ENCODE results near the gene GRK2. TPM values are rescaled to one million over a fixed set of nuclear protein-coding genes. Genes with fewer than 3 reads are reported as not detected.

Gene GRK2
- total RNA-seq, 1 donor from 2014 or later = 100 TPM

DNA sequence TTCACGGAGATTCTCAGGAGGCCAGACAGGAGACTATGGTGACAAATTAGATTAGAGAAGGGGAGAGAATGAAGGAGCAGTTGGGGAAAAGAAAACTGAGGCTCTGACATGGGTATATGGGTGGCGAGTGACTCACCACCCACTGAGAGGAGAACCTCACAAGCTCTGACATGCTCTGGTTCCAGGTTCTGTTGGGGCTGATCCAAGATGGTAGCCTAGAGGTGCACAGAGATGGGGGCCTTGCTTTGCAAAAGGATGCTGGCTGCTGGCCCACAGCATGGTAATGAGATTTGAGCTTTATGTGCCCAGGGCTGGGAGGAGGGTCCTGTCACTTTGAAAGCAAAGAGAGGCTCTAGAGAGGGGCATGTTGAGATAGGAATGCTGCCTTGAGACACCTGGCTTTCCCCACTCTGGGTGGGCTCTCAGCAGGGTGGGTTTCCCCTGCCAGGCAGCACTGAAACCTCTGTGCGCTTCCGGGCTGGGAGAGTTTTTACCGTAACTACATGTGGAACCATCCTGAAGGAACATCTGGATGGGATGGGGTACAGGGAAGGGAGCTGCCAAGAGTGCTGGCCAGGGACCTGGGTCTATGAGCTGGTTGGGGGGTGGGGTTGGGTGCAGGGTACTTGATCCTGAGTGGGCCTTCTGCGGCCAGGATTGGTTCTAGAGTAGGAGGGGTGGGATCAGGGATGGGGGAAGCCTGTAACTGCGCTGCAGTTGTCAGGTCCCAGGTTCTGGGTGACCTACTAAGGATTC is 1.2 kb upstream of the GRK2 start:
- H3K27me3 ChIP-seq = no peaks in the 10 kb centered on the region
- peaks cover 80% of the 10 kb centered on the region for H3K4me1 ChIP-seq
- H3K27ac ChIP-seq = peak overlapping the region; percentile 91
- H3K9me3 ChIP-seq = no peaks in the 10 kb centered on the region
- intact Hi-C loops (cut with DNase I) = no loop called here
- H3K4me3 ChIP-seq = no peak overlapping the region
- TF ChIP-seq, protein P1, sequence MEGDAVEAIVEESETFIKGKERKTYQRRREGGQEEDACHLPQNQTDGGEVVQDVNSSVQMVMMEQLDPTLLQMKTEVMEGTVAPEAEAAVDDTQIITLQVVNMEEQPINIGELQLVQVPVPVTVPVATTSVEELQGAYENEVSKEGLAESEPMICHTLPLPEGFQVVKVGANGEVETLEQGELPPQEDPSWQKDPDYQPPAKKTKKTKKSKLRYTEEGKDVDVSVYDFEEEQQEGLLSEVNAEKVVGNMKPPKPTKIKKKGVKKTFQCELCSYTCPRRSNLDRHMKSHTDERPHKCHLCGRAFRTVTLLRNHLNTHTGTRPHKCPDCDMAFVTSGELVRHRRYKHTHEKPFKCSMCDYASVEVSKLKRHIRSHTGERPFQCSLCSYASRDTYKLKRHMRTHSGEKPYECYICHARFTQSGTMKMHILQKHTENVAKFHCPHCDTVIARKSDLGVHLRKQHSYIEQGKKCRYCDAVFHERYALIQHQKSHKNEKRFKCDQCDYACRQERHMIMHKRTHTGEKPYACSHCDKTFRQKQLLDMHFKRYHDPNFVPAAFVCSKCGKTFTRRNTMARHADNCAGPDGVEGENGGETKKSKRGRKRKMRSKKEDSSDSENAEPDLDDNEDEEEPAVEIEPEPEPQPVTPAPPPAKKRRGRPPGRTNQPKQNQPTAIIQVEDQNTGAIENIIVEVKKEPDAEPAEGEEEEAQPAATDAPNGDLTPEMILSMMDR (IDR thresholded peaks at IDR 0.05) = no peak
- no peak for TF ChIP-seq POLR2AphosphoS5 (IDR thresholded peaks at IDR 0.05; ENCODE audit: insufficient read depth in 1 of 2, low read depth in 1 of 2)
- no peak for TF ChIP-seq POLR2A (IDR thresholded peaks at IDR 0.05)
- H3K36me3 ChIP-seq = peaks cover 0 to 11% of the 10 kb centered on the region in 2 donors
- DNase-seq (ENCODE audit: extremely low spot score in 2 of 2) = no peak

DNA sequence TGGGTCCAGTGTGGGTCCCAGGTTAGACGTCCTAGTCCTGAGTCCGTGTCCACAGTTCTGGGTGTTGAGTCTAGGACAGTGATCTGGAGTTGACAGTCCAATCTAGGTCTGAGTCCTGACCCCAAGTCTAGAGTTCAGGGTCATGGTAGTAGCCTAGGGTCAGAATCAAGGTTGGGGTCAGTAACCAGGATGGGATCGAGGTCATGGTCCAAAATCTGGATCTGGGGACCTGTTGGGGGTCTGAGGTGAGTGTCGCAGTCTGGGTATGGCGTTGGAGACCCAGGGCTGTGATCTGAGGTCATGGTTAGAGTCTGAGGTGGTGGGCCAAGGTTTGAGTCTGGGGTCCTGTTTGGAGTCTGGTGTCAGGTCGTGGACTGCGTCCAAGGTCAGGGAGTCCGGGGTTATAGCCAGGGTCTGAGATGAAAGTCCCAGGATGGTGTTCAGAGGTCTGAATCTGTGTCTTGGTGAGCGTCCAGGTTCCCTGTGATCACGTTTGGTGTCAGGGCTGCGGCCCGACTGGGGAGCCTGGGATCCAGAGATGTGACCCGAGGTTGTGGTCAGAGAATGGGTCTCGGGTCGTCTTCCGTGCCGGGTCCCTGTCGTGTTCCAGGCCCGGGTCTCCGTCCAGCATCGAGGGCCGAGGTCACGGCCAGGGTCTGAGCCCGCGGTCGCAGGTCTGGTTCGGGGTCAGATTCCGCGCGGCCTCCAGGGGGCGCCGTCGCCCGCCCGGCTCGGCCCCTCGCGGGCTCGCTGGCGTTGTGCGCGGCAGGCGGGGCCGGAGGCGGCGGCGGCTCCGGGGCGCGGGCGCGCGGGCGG is 432 bp upstream of the GRK2 start:
- Histone ChIP-seq H3K36me3 (peaks cover 0 to 11% of the 10 kb centered on the region in 2 donors), H3K4me1 (peaks cover 86% of the 10 kb centered on the region), H3K9me3 (no peaks in the 10 kb centered on the region), H3K27ac (peak overlapping the region; percentile 91), H3K27me3 (no peaks in the 10 kb centered on the region), H3K4me3 (peak overlapping the region in 1 of 2 donors; percentile 21)
- no peak for DNase-seq (ENCODE audit: extremely low spot score in 2 of 2)
- intact Hi-C loops (cut with DNase I) = loop anchor here (1.0 kb wide), 1 partner anchor 51 kb away; no protein-coding TSS in a partner anchor
- no peak for TF ChIP-seq POLR2A (IDR thresholded peaks at IDR 0.05)
- TF ChIP-seq, protein P1 (IDR thresholded peaks at IDR 0.05) = peak; percentile 62 to 77 (median 73)
- peak in 1 of 2 donors; percentile 40 for TF ChIP-seq POLR2AphosphoS5 (IDR thresholded peaks at IDR 0.05; ENCODE audit: insufficient read depth in 1 of 2, low read depth in 1 of 2)

DNA sequence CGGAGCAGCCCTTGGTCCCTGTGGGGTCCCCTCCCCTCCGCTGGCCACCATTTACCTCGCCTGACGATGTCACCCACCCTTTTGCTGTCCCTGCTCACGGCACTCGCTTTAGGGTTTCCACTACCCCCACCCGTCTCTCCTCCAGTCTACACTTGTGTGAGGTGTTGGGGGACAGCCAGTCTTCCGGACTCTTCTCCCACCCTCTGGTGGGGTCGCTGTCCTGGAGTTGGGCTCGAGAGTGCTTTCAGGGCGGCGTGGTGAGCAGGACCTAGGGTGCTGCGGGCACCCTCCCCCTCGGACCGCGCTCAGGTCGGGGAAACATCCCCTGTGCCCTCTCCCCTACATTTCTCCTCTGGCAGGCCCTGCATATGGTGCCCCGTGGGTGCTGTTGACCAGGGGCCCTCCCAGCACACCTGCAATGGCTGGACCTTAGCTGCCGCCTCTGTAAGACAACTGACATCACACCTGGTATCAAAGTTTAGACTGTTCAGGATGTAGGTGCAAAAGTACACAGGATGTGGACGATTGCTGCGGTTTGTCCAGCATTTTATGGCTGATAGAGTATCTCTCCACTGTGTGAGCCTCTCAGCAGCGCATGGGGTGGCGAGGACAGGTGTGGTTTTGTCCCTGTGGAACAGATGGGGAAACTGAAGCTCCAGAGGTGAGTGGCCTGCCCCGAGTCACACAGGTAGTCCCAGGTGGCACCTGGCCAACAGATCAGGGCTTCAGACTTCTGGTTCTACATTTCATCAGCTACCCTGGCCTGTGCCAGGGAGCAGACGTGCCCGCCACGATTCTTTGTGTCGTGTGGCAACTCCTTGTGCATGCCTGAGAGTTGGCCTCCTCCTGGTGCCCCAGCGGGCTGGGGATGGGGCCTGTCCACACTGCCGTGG is 1.2 kb downstream of the GRK2 start:
- Histone ChIP-seq H3K27me3 (no peaks in the 10 kb centered on the region), H3K9me3 (no peaks in the 10 kb centered on the region), H3K4me1 (peaks cover 86% of the 10 kb centered on the region), H3K36me3 (peaks cover 0 to 11% of the 10 kb centered on the region in 2 donors), H3K4me3 (peak overlapping the region; percentile 60 to 98), H3K27ac (peak overlapping the region; percentile 96)
- TF ChIP-seq POLR2A (IDR thresholded peaks at IDR 0.05) (no peak), POLR2AphosphoS5 (IDR thresholded peaks at IDR 0.05; ENCODE audit: insufficient read depth in 1 of 2, low read depth in 1 of 2) (no peak)
- TF ChIP-seq, protein P1 (IDR thresholded peaks at IDR 0.05) = no peak
- intact Hi-C loops (cut with DNase I) = no loop called here
- DNase-seq (ENCODE audit: extremely low spot score in 2 of 2) = no peak

DNA sequence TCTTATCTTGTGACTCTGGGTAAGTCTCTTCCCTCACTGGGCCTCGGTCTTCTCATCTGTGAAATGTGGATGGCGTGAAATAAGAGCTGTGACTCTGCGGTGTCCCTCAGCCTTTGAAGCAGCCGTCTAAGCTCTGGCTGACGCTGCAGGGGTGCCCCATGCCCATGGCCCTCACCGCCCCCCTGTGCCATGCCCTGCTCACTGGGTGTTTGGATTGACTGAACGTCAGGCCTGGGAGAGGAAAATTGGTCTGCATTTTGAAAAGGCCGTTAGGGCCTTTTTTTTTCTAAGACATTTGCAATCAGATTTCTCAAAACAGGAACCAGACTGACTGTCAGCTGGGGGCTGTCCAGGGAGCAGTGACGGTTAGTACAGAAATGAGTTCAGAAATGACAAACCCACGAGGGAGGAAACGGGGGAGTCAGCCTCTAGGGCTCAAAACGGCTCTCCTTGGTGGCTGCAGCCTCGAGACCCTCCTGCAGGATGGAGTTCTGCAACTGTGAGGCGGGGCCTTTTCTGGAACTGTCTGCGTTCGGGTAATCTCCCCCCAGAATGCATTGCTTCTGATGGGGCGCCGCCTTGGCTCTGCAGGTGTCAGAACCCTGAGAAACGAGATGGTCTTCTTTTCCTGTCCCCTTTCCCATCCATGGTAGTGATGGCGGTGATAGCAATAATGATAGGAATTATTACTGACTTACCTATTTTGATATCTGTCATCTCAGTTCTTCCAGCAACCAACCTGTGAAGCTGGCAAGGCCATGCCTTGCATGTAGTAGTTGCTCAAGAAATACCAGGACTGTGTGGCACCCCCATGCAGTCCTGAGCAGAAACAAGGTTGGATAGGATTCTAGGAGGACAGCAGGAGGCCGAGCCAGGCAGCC is 2.0 kb downstream of the GRK2 start:
- Histone ChIP-seq H3K4me1 (peaks cover 86% of the 10 kb centered on the region), H3K4me3 (peak overlapping the region; percentile 60 to 98), H3K36me3 (peaks cover 0 to 11% of the 10 kb centered on the region in 2 donors), H3K27ac (peak overlapping the region; percentile 96), H3K9me3 (no peaks in the 10 kb centered on the region), H3K27me3 (no peaks in the 10 kb centered on the region)
- DNase-seq (ENCODE audit: extremely low spot score in 2 of 2) = no peak
- TF ChIP-seq, protein P1 (IDR thresholded peaks at IDR 0.05) = no peak
- TF ChIP-seq POLR2A (IDR thresholded peaks at IDR 0.05) (no peak), POLR2AphosphoS5 (IDR thresholded peaks at IDR 0.05; ENCODE audit: insufficient read depth in 1 of 2, low read depth in 1 of 2) (no peak)
- intact Hi-C loops (cut with DNase I) = no loop called here

Data from vagina (tissue), 2 donors.